ENCODE measurements around the gene SELENOO.
"Not testable (repeated sequence)": the region's sequence is repeated elsewhere in the genome, so short reads cannot be mapped to it uniquely, and the experiment has no call there.

Gene SELENOO, protein sequence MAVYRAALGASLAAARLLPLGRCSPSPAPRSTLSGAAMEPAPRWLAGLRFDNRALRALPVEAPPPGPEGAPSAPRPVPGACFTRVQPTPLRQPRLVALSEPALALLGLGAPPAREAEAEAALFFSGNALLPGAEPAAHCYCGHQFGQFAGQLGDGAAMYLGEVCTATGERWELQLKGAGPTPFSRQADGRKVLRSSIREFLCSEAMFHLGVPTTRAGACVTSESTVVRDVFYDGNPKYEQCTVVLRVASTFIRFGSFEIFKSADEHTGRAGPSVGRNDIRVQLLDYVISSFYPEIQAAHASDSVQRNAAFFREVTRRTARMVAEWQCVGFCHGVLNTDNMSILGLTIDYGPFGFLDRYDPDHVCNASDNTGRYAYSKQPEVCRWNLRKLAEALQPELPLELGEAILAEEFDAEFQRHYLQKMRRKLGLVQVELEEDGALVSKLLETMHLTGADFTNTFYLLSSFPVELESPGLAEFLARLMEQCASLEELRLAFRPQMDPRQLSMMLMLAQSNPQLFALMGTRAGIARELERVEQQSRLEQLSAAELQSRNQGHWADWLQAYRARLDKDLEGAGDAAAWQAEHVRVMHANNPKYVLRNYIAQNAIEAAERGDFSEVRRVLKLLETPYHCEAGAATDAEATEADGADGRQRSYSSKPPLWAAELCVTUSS

DNA sequence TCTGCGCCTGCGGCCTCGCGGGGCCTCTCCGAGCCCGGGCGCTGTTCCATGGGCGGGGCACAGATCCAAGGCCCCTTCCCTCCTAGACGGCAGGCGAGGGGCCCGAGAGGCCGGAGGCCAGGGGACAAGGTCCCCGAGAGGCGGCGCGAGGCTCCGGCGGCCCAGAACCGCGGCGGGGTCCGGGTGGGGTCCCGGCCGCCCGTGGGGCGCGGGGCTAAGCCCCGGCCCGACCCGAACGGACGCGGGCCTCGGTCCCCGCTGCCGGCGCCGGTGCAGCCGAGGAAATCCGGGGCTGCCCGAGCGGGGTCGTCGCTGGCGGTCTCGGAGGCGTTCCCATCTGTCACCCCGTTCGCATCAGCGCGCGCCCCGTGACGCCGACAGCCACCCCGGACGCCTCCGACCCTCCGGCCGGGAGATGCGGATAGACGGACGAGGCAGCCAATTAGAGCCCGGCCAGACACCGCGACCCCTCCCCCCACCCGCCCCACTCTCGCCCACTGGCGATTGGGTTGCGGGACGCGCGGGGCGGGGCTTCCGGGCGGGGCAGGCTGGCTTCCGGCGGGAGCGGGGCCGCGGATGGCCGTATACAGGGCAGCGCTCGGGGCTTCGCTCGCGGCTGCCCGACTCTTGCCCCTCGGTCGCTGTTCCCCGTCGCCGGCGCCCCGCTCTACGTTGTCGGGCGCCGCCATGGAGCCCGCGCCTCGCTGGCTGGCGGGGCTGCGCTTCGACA lies at the start of gene SELENOO:
Gene SELENOO (plus strand): TSS at position 551 of the 730 bp plus-strand sequence. CDS start 26 bp downstream, at position 577.
- DNase-seq = peak; percentile 92

DNA sequence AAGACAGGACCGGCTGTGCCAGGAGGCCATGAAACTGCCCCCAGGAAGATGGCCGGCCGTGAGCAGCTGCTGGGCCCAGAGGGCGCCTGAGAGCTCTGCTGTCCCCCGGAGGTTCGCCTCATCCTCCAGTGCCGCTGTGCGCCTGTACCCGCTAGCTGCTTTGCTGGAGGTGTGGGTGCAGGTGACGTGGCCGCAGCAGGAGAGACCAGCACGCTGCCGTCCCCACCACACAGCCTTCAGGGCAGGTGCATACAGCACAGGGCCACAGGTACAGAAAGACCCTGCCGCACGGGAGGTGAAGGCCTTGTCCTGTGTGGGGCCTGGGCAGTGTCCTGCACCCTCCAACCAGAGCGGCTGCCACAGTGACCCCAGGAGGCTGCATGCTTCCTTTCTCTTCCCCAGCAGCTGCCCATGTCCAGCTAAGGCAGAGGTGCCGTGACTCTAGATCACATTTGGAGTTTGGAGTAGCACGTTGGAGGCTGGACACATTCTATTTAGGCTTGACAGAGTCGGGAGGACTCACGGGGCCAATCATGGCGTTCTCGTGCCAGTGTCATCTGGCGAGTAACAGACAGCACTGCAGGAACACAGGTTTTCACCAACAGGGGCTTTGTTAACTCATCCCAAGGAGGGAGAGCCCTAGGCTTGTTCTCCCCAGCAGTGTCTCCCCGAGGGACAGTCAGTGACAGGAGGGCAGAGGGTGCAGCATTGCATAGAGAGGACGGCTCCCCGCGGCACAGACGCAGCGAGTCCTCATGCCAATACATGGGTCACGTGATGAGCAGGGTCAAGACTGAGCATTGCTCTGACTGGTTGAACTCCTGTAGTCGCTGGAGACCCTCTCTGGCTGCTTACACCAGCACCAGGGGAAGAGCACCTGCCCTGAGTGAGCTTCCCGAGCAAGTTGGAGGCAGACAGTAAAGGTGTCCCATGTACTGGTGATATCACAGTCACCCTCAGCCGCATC lies 49.0 kb upstream of the SELENOO start:
- no peak for DNase-seq

DNA sequence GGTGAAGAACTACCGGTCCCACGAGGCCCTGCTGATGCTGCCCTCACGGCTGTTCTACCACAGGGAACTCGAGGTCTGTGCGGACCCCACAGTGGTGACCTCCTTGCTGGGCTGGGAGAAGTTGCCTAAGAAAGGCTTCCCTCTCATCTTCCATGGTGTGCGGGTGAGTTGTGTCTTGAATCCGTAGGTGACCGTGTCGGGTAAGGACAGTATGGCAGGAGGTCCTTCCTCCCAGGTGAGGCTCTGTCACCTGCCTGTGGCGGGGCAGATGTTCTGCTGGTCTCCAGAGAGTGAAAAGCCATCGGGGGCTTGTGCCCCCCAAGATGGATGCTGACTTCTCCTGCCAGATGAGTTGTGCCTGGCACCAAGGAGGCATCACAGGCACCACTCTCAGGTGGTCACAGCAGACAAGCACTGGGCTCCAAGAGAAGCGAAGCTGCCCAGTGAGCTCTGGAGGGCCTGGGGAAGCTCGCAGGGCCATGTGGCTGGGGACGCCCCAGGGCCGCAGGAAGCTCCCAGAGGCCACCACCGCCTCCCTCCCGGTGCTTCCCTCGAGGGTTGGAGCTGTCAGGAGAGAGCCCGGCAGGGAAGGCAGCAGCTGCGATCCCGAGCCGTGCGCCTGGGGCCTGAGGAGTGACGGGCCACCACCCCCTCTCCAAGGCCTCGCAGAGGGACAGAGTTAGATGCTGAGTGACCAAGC lies 47.6 kb upstream of the SELENOO start:
- DNase-seq = no peak

DNA sequence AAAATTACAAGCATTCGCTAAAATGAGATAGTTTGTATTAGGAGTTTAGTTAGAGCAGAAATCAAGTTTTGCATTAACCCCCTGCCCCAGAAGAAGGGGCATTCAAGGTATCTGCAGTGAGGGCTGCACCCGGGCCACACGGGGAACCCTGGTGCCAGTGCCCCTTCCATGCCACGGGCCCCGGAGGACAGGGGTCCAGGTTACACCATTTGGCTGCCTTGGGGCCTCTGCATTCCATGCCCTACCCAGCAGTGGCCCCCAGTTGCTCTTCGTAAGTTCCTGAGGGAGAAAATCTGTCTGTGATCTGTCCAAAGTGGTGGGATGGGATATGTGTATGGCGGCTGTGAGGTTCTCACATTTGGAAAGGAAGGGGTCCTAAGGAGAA lies 47.1 kb upstream of the SELENOO start:
- no peak for DNase-seq

GRCh38 chr22:50157709-50158375 lies 43.0 kb upstream of the SELENOO start:
- DNase-seq = no peak

- DNase-seq = no peak
These were observed 39.9 kb upstream of the SELENOO start for GRCh38 chr22:50160947-50161346.

DNA sequence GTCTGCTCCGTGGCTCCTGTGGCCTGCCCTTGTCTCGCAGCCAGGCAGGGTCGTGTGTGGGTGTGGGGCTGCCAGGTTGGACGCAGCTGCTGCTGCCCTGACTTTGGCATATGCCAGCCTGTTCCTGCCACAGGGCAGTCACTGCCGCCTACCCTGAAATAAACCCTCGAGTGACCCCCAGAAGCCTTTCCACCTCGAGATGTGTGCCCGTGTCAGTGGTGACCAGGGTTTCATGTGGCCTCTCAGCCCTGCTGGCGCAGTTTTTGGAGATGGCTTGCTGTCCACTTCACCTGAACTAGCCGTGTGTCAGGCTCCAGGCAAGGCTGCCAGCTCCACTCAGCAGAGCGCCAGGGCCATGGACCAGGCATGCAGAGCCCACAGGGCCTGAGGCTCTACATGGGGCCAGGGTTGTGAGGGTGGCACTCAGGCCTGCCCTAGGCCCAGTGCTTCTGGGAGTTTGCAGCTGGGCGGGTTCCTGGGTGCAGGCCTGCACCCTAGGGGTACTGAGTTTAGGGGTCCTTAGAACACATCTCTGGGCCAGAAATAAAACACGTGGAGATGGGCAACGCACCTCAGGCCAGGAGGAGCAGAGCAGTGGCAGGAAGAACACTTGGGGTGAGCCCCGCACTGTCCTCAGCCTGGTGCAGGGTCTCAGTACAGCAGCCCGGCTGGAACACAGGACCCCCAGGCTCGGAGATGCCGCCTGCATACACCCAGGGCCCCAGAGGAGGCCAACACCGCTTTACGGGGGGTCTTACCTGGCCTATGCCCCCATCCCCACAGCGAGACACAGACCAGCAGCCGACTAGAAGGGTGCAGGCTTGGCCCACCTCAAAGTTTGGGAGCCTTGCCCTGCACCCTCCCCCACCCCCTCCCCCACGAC lies 39.1 kb upstream of the SELENOO start:
- no peak for DNase-seq

DNA sequence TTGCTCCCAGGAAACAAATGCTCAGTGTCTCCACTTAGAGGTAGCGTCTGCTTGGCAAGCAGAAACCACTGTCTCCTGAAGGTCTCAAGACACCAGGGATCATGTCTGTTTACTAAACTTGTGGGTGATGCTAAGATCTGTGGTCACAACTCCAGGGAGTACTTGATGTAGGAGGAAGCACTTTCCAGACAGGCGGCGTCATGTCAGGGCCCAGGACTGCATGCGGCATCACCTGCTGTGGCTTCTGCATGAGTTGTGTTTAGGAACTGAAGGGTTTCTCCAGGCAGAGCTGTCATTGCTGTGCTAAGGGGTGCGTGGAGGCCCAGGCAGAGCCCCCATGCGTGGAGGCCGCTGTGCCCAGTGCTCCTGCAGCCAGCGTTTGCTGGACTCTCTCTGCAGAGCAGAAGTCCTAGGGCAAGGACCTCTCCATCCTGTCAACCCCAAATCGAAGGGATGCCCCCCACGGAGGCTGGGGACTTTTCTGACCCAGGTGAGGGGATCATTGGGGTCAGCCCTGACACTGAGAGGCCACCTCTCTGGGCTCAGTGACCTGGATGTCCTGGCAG lies 38.3 kb upstream of the SELENOO start:
- DNase-seq = no peak

DNA sequence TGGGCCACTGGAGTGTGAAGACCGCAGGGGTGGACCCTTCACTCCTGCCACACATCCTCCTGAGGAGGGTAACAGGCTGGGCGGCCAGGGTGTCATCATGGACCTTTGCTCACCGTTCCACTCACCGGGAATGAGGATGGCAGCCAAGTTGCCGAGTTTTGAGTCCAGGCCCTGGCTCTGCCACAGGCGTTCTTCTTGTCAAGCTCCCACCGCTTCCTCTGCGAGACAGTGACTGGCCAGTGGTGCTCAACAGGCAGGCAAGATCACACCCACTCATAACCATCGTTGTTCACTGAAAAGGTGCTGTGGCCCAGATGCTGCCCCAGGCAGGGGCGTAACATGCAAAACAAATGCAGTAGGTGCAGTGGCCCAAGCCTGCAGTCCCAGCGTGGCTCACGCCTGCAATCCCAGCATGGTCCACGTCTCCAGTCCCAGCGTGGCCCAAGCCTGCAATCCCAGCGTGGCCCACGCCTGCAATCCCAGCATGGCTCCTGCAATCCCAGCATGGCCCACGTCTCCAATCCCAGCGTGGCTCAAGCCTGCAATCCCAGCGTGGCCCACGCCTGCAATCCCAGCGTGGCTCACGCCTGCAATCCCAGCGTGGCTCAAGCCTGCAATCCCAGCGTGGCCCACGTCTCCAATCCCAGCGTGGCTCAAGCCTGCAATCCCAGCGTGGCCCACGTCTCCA lies 35.2 kb upstream of the SELENOO start:
- DNase-seq = no peak

DNA sequence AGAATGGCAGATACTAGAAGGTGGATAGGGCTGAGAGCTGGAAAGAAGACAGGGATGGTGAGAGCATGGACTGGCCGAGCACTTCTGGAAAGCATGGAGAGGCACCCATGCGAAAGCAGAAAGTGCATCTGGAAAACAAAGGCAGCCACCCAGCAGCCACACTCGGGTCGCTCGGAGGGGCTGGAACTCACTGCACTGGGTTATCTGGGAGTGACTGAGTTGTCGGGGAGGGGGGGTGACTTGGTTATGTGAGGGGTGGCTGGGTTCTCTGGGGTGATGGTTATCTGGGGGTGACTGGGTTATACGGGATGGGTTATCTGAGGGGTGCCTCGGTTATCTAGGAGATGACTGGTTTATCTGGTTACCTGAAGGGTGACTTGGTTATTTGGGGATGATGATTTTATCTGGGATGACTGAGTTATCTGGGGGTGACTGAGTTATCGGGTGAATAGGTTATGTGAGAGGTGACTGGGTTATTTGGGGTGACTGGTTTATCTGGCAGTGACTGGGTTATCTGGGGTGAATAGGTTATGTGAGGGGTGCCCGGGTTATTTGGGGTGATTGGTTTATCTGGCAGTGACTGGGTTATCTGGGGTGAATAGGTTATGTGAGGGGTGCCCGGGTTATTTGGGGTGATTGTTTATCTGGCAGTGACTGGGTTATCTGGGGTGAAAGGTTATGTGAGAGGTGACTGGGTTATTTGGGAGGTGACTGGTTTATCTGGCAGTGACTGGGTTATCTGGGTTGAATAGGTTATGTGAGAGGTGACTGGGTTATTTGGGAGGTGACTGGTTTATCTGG lies 32.9 kb upstream of the SELENOO start:
- no peak for DNase-seq

DNA sequence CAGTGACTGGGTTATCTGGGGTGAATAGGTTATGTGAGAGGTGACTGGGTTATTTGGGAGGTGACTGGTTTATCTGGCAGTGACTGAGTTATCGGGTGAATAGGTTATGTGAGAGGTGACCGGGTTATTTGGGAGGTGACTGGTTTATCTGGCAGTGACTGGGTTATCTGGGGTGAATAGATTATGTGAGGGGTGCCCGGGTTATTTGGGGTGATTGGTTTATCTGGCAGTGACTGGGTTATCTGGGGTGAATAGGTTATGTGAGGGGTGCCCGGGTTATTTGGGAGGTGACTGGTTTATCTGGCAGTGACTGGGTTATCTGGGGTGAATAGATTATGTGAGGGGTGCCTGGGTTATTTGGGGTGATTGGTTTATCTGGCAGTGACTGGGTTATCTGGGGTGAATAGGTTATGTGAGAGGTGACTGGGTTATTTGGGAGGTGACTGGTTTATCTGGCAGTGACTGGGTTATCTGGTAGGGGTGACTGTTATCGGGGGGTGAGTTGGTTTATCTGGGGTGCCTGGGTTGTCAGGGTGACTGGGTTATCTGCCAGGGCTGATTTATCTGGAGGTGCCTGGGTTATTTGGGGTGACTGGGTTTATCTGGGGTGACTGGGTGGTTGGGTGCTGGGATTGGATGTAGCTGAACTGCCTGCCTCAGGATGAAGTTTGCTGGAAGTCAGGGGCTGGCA lies 32.2 kb upstream of the SELENOO start:
- DNase-seq = not testable (repeated sequence)

DNA sequence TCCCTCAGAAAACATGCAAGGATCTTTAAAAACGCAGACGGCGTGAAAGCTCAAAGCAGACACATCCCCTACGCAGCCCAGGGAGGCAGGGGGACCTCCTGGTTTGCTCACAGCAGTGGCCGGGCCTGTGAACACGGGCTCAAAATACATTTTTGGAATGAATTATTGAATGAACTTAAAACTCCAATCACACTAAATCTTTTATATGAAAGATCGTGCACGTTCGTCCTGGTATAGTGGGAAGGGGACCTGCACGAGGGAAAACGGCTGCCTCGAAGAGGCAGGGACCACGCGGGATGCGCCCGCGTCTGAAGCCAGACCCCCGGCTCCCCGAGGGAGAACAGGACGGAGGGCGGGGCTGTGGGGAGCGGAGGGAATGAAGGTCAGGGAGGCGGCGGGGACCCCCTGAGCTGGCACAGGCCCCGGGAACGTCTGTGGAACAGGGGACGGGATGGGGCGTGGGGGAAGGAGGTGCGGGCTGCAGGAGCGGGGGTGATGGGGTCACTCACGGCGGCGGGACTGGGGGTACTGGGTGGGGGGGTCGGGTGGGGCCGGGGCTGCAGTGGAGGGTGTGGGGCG lies 31.5 kb upstream of the SELENOO start:
- no peak for DNase-seq

GRCh38 chr22:50169774-50170341 lies 31.0 kb upstream of the SELENOO start:
- peak; percentile 41 for DNase-seq

- DNase-seq = no peak
These were observed 30.1 kb upstream of the SELENOO start, which contains the start of gene PANX2 for GRCh38 chr22:50170453-50171318. TSS of gene PANX2 (plus strand) at chr22:50170731. CDS start at chr22:50170731, 0 bp downstream.

DNA sequence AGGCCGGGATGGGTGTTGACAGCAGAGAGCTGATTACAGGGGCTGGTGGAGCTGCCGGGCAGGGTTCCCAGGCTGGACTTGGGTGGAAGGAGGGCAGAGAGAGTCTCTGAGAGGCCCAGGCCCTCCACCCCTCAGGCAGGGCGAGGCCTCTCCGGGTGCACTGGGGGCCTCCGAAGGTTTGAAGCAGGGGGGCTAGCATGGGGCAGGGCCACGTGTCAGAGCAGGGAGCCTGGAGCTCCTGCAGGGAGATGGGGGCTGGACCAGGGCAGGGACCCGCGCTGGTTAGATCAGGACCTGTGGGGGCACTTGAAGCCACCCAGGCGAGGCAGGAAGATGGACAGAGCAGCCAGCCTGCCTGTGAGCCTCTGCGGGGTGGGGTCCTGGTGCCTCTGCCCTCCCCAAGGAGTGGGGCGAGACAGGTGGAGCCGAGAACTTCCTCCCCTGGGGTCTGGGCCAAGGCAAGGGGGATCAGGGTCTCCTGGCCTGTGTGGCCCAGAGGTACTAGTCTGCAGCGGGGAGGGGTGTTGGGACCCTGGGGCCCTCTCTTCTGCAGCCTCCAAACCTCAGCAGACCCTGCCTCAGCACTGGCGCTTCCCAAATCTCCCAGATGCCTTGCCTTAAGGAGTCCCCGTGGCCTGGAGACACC lies 29.4 kb upstream of the SELENOO start:
- no peak for DNase-seq
